ENCODE measurements around the gene THOC2.
"Not testable (repeated sequence)": the region's sequence is repeated elsewhere in the genome, so short reads cannot be mapped to it uniquely, and the experiment has no call there.

Gene THOC2

DNA sequence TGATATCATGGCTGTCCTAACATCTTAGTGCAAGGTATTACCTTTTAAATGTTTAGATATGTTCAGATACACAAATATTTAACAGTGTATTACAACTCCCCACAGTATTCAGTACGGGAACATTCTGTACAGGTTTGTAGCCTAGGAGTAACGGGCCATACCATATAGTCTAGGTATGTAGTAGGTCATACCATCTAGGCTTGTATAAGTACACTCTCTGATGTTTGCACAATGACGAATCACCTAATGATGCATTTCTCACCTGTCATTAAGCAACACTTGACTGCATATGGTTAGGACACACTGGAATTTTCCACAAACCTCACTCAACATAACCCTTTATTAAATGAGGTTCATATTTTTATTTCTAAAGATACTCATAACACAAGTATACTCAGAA lies 67.7 kb downstream of the THOC2 start:
- no peak for DNase-seq

DNA sequence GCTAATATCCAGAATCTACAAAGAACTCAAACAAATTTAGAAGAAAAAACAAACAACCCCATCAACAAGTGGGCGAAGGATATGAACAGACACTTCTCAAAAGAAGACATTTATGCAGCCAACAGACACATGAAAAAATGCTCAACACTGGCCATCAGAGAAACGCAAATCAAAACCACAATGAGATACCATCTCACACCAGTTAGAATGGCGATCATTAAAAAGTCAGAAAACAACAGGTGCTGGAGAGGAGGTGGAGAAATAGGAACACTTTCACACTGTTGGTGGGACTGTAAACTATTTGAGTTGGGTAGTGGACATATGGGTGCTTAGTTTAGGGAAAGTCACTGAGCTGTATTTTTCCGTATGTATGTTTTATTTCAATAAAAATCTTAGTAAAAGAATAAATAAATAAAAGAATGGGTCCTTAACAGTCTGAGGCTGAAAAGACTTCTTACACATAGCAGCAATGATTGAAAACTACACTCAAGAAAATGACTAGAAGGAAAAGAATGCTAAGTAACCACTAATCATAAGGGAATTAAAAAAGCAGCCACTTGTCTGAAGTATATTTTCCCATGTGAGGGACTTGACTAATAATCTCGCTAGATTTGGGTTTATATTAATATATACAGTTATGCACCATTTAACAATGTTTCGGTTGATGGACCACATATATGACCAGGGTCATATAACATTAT lies 68.2 kb downstream of the THOC2 start:
- DNase-seq: not testable (repeated sequence)

DNA sequence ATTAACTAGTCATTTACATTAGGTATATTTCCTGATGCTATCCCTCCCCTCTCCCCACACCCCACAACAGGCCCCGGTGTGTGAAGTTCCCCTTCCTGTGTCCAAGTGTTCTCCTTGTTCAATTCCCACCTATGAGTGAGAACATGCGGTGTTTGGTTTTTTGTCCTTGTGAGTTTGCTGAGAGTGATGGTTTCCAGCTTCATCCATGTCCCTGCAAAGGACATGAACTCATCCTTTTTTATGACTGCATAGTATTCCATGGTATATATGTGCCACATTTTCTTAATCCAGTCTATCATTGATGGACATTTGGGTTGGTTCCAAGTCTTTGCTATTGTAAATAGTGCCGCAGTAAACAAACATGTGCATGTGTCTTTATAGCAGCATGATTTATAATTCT lies 69.1 kb downstream of the THOC2 start:
- DNase-seq: not testable (repeated sequence)

DNA sequence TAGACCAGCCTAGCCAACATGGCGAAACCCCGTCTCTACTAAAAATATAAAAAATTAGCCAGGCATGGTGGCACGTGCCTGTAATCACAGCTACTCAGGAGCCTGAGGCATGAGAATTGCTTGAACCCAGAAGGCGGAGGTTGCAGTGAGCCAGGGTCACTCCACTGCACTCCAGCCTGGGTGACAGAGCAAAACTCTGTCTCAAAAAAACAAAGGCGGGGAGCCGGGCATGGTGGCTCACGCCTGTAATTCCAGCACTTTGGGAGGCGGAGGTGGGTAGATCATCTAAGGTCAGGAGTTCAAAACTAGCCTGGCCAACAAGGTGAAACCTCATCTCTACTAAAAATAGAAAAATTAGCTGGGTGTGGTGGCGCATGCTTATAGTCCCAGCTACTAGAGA lies 76.3 kb downstream of the THOC2 start:
- not testable (repeated sequence) for DNase-seq

GRCh38 chrX:123648811-123649181 lies 84.1 kb downstream of the THOC2 start:
- not testable (repeated sequence) for DNase-seq

DNA sequence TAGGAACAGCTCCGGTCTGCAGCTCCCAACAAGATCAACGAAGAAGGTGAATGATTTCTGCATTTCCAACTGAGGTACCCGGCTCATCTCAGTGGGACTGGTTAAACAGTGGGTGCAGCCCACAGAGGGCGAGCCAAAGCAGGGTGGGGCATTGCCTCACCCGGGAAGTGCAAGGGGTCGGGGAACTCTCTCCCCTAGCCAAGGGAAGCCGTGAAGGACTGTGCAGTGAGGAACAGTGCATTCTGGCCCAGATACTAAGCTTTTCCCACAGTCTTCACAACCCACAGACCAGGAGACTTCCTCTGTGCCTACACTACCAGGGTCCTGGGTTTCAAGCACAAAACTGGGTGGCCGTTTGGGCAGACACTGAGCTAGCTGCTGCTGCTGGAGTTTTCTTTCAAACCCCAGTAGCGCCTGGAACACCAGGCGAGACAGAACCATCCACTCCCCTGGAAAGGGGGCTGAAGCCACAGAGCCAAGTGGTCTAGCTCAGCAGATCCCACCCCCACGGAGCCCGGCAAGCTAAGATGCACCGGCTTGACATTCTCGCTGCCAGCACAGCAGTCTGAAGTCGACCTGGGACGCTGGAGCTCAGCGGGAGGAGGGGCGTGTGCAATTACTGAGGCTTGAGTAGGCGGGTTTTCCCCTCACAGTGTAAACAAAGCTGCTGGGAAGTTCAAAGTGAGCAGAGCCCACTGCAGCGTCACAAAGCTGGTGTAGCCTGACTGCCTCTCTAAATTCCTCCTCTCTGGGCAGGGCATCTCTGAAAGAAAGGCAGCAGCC lies 84.6 kb downstream of the THOC2 start:
- peak; percentile 0 to 9 for DNase-seq

DNA sequence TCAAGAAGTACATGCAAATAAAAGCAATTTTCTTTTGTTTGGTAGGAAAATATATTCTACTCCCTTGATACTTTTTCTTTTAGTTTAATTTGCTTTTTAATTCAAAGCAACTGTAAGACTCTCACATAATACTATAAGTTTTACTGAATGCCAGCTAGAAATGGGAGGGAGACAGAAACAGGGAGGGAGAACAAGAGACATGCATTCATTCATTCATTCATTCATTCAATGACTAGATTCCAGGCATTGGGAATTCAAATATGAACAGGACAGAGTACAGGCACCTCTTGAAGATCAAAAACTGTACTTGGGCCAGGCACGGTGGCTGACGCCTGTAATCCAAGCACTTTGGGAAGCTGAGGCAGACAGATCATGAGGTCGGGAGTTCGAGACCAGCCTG lies 85.6 kb downstream of the THOC2 start:
- no peak for DNase-seq

DNA sequence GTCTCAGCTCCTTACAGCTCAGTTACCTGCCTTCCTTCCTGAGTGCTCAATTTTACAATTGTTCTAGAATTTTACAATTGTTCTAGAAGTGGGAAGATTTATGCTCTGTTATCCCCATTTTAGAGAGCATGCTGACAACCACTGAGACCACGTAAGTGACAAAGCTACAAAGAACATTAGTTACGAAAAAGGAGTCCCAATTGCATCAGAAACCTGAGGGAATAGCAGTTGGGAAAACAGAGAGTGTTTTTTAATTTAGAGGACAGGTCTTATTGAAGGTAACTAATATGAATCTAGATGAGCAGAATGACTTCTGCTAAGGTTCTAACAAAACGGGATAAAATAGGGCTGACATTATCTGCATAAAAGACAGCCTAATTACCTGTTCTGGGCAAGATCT lies 103.3 kb downstream of the THOC2 start:
- DNase-seq: no peak

DNA sequence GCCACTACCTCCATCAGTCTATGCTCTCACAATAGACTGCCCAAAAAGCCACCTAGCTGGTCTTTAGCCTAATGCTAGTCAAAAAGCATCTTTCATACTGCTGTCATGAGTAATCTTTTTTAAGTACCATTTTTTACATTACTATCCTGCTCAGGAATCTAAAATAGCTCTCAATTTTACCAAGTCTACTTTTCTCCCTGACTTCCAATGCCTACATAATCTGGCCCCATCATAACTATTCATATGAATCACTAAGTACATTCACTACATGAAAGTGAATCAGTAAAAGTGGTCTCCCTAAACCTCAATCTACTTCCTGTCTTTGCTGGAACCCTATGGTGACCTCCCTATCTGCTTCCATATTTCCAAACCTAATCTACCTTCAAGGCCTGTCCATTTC lies 105.9 kb downstream of the THOC2 start:
- DNase-seq: no peak

DNA sequence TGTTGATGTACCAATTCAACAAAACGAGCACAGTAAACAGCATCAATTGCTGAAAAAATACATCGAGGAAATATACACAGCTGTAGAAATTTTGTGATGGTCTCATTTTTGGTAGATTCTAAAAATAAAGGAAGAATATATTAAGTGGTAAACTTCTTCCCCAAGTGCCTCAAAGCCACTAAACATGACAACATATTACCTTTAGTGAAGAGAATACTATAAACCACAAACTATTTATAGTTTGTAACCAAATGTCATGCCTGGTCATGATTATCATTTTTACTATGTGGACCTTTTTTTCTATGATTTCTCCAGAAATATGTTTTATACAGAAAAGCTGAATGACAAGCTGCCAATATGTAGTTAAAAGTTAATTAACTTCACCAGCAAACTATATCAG lies 106.9 kb downstream of the THOC2 start:
- no peak for DNase-seq

GRCh38 chrX:123625477-123625876 lies 107.4 kb downstream of the THOC2 start:
- DNase-seq: no peak

- DNase-seq: no peak
Measured at GRCh38 chrX:123617007-123617406, 115.8 kb downstream of the THOC2 start.

- no peak for DNase-seq
Measured at GRCh38 chrX:123610915-123611314, 121.9 kb downstream of the THOC2 start.

- DNase-seq: no peak
Measured at GRCh38 chrX:123607806-123608205, 125.0 kb downstream of the THOC2 start.

DNA sequence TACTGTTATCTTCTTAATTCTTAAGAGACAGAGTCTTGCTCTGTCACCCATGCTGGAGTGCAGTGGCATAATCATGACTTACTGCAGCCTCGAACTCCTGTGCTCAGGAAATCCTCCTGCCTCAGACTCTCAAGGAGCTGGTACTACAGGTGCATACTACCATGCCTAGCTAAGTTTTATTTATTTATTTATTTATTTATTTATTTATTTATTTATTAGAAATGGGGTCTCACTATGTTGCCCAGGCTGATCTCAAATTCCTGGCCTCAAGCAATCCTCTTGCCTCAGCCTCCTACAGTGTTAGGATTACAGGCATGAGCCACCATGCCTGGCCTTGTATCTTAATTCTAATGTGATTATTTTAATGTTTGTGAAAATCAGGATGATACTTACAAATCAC lies 125.6 kb downstream of the THOC2 start:
- DNase-seq: no peak

DNA sequence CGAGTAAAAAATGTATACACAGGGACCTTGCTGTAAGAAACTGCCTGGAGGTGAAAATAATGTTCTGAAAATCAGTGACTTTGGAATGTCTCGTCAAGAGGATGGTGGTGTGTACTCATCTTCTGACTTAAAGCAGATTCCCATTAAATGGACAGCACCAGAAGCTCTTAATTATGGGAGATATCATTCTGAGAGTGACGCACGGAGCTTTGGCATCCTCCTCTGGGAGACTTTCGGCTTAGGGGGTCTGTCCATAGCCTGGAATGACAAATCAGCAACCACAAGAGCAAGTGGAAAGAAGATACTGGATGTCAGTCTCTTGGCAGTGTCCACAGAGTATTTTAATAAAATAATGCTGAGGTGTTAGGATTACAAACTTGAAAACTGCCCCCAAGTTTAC lies 129.4 kb downstream of the THOC2 start:
- no peak for DNase-seq

GRCh38 chrX:123601437-123601836 lies 131.4 kb downstream of the THOC2 start:
- DNase-seq: no peak

DNA sequence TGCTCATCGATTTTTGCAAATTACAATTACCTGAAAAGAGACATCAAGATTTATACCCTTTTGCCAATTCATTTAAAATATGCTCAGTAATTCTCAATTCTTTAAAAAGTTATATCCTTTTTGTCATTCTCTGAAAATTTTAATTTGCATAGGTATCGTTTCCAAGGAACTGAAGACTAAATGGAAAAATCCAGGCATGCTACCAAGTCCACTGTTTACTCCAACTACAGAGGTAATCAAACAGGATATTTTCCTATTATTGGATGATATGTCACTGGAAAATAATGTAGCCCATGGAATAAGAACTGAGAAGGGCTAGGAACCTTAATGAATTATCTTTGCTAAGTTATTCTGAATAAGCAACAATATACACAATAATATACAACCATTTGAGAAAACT lies 132.7 kb downstream of the THOC2 start:
- no peak for DNase-seq

DNA sequence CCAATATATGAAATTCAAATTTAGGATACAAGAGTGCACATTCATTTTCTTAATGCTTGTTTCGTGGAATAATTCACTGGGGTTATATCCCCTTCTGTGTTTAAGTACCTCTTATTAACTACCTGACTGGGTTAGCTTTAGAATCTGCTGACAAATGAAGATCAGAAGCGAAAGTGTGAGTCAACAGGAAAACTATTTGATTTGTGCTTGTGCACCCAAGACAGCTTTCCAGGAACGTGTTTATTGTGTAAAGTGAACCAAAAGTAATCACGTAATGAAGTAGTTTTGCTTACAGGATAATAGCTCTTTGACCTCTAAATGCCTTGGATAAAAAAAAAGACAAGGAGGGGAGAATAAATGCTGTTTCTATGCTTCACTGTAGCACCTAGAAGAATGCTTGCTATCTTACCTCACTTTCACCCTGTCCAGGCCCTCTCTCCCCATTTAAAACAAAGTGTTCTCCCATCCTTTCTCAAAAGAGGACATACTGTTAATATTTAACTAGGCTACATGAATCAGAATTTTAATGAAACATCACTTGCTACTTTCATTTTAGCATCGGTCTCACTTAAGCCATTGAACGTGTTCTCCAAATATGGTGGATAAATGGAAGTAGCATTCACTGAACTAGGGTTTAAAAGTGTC lies 141.9 kb downstream of the THOC2 start:
- DNase-seq: no peak

DNA sequence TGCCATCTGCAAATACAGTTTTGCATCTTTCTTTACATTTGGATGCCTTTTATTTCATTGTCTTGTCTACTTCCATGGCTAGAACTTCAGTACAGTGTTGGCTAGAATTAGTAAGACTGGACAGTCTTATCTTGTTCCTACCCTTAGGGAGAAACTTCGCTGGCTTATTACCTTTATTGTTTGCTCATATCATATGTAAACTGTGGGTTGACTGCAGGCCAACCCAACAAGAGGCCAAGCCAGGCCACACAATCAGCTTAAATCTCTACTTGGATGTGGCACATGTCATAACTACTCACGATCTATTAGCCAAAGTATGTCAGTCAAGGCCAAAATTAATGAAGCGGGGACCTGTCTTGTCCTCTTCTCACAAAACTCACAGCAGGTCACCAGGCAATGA lies 144.1 kb downstream of the THOC2 start:
- no peak for DNase-seq

- no peak for DNase-seq
Measured at GRCh38 chrX:123581586-123581985, 151.3 kb downstream of the THOC2 start.

- no peak for DNase-seq
Measured at GRCh38 chrX:123580792-123581191, 152.1 kb downstream of the THOC2 start.

- DNase-seq: not testable (repeated sequence)
Measured at GRCh38 chrX:123574027-123574426, 158.8 kb downstream of the THOC2 start.

DNA sequence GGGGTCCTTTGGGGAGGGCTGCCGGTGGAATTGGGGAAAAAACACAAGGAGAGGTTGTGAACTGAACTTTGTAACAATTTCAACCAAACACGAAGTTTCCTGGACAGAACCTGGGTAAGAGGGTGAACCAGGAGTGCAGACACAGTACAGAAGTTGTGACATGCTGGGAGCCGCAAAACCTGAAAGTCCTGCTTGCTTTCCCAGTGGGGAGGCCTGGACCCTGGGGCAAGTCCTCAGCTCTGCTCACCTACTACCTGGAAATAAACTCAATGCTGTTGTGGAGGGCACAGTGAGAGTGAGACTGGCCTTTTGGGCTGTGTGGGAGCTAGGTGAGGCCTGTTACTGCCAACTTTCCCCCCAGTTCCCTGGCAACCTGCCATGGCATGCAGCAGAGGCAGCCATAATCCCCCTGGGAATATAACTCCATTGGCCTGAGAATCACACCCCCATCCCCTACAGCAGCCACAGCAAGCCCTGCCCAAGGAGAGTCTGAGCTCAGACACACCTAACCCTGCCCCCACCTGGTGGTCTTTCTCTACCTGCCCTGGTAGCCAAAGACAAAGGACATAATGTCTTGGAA lies 162.8 kb downstream of the THOC2 start:
- DNase-seq: no peak
